Epidermal melanocyte (primary cell): ENCODE measurements around the gene BCO2.
"Not testable (repeated sequence)": the region's sequence is repeated elsewhere in the genome, so short reads cannot be mapped to it uniquely, and the experiment has no call there.

Experiments used
- DNase-seq: peaks from one replicate; pipeline ENCODE4 v3.0.0; 2011; ENCODE audit warnings: low spot score; ENCODE audit not compliant: insufficient read length

Gene BCO2

DNA sequence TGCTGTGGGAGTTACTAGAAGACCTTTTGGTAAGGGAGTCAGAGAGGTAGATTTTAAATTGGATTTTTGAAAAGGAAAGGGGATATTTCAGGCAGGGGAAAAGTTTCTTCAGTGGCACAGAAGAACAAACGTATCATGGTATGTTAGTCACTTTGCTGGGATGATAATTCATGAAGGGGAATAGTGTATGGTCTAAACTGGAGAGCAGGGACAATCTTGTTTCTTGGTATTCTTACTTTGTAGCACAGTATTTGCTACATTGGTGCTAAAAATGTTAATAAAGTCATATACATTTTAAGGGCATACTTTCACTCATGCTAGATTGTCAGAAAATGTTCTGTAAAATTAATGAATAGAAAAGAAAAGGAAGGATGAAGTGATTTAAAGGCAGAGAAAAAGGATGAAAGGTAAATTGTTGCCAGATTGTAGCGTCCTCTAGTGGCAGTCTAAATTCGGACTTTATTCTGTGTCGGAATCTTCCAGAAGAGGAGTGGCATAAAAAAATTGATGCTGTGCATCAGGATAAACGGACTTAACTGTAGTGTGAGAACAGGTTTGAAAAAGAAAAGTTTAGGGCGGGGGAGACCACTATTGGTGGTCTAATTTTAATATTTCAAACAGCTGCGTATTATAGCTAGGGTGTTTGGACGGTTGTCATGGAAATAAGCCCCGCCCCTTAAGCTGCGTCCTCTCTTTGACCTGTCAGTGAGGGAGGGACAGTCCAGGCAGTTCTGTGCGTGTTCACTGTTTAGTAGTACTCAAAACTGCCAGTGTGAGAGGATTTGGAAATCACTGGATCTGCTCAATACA, at the start of gene BCO2:
Gene BCO2, plus strand, starts transcription at position 724 of the 810 bp plus-strand sequence. CDS start 90 bp downstream, outside the sequence.
- peak; percentile 55 for DNase-seq

DNA sequence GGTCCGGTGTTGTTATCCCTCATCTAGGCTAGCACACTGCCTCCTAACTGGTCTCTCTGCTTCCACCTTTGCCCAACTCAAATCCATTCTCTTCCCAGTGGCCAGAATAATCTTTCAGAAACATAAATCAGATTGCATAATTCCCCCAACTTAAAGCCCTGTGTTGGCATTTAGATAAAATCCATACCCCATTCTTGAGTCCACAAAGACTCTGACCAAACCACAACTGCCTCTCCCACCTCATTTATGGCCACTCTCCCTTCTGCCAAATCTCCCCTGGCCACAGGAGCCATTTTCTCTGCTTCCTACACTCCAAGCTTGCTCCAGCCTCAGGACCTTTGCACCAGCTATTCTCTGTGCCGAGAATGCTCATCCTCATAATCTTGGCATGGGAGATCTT, 48.3 kb upstream of the BCO2 start:
- DNase-seq = no peak

DNA sequence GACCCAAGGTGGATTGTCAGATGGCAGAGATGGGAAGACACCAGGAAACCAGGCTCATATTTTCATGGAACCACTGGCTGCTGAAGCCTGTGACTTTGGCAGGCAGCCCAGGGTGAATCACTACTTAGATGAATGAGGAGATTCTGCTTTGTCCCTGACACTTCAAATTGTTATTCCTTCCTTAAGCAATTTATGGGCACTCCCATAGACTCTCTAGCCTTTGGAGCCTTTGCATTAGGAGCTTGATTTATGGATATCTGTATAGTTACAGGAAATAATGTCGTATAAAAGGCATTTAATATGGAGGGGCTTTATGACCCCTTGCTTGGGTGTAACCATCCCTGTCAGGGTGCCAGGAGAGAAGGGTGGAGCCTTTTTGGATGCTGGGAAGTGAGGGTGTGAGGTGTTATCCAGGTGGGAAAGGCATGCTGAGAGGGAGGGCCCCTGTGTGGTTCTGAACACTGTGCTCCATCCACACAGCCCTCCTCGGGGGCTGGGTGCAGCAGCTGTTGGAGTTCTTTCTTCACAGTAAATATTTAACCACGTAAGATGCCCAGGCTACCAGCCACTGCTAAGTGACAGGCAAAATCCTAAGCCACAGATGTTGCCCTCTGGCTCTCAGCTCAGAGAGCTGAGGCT, 46.7 kb upstream of the BCO2 start:
- peak; percentile 52 for DNase-seq

DNA sequence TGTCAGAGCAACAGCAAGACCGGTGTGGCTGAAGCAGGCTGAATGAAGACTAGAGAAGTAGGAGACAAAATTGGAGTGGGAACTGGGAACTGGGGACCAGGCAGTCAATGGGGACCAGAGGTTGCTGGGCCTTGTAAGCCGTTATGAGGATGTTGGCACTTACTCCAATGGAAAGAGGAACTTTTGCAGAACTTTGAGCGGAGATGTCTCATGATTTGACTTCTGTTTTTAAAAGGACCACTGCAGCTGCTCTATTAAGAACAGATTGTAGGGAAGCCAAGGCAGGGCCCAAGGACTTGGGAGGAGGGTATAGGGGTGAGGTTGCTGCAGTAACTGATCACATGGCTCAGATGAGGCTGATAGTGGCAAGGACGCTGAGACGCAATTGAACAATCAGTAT, 45.7 kb upstream of the BCO2 start:
- DNase-seq = no peak

DNA sequence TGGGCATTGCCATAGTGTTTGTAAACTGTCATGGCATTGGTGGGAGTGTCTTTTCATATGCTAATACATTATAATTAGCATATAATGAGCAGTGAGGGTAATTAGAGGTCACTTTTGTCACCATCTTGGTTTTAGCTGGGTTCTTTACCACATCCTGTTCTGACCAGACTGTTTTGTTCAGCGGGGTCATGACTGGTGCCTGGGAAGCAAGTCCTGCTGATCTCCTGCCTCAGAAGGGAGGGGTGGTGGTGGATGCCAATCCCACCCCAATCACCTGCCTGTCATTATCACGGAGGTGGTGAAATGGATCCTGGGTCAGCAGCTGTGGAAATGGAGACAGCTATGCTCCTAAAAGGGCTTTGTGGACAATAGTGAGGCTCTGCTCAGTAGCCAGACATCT, 42.6 kb upstream of the BCO2 start:
- DNase-seq = no peak

GRCh38 chr11:112134473-112134872, 40.8 kb upstream of the BCO2 start:
- no peak for DNase-seq

GRCh38 chr11:112143597-112143996, 31.7 kb upstream of the BCO2 start:
- DNase-seq = no peak

GRCh38 chr11:112150517-112150916, 24.8 kb upstream of the BCO2 start:
- DNase-seq = no peak

GRCh38 chr11:112156153-112156955, 19.0 kb upstream of the BCO2 start:
- DNase-seq = no peak

GRCh38 chr11:112156956-112157766, 18.2 kb upstream of the BCO2 start:
- peak; percentile 73 for DNase-seq

- no peak for DNase-seq
These were observed 15.9 kb upstream of the BCO2 start for GRCh38 chr11:112159098-112160065.

DNA sequence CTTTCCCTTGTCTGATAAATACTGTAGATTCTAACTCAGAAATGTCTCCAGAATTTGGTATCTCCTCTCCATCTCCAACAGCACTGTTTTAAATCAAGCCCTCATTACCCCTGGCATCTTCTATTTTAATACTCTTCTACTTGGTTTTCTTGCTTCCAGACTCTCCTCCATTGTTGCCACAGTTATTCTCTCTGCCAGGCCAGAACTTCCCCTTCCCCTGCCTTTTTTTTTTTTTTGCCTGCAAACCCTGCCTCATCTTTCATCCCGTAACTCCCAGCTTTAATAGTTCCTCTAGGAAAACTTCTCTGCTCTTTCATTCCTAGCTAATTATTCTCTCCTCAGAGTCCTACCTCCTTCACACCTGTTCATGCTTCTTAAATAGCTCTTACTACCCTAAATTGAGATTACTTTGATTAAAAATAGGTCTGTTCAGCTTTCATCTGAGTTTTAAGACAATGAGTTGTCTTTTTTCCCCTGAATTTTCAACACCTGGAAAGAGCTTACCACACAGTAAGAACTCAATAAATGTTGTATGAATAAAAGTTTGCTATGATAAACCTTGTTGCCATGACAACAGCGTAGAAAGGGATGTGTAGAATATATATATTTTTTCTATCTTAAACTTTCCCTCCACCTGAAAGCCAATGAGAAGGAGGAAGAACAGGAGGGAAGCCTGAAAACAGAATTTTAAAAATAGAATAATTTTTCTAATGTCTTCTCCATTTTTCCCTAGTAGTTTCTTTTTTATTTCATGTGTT, 15.0 kb upstream of the BCO2 start:
- DNase-seq = no peak

DNA sequence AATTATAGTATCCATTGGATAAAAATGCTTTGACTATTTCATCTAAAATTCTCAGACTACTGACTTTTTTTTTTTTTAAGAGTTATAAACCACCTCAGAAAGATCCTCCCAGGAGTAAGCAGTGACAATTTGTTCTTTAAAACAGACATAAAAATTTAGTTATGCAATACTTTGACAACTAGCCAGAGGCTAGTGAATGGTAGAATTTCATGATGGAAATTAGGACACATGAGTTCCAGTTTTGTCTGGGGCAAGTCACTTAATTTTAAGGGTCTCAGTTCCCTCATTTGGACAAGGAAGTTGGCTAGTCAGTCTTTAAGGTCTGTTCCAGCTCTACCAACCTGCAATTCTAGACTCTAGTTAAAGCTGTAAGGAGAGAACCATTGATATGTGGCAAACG, 14.3 kb upstream of the BCO2 start:
- DNase-seq = no peak

DNA sequence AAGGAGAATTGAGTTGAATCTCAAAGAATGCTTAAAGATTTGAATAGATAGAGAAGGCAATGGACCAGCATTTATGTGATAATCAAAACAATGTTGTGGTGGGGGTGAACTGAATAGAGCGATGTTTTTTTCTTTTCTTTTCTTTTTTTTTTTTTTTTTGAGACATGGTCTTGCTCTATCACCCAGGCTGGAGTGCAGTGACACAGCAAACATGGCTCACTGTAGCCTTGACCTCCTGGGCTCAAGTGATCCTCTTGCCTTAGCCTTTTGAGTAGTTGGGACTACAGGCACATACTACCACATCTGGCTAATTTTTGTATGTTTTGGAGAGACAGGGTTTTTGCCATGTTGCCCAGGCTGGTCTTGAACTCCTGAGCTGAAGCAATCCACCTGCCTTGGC, 13.1 kb upstream of the BCO2 start:
- not testable (repeated sequence) for DNase-seq

DNA sequence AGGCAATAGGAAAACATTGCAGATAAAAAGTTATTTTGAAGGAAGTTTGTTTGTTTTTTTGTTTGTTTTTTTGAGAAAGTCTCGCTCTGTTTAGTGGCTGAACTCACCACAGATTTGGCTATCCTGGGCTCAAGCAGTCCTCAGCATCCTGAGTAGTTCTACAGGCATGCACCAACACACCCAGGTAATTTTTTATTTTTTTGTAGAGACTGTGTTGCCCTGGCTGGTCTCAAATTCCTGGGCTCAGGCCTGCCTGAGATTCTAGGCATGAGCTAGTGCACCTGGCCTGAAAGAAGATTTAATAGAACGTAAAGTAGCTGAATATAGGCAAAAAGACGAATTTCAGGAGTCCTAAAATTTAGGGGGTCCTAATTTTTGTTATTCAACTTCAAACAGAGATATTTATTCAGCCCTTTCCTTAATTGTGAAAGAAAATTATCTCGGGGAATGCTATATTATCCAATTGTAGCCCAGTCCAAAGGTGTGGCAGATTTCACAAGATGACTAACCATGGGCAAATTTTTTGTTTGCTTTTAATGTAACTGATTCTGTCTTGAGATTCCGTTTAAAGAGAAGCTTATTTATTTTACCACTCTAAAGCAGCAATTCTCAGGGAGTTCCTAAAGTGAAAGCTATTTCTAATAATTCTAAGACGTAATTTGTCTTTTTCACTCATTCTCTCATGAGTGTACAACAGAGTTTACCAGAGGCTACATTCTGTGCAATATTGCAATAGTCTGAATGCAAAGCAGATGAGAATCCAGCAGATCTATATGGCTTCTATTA, 12.4 kb upstream of the BCO2 start:
- DNase-seq = no peak

DNA sequence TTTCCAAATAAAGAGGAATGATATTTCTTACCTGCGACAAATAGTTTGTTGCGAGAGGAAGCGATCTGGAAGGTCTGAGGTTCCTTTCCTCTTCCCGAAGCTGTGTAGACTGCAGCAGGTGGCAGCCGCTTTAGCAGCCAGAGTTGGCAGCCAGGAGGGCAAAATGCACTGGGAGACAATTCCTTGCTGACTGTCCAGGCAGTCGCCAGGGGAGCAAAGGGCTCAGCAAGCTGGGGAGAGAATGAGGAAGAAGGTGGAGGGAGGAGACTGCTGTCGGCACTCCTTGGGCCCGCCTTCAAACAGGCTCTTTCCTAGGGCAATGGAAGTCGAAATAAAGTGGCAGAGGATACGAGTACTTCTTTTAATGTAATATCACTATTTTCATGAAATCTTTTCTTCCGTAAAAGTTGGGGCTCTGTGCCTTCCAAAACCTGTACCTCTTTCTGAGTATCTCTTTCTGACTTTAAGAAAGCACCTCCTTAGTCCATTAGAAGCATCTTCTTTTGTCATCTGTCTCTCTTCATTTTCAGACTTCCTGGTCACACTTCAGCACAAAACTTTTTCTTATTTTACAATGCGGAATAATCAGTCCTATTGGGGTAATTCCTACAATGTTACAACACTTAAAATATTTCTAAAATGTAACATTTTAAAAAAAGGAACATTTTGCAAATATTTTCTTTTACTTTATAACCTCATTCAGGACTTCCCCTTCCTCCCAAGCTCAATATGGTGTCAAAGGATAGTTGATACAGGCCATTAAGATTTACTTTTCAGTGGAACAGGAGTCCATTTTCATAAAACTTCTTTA, 11.2 kb upstream of the BCO2 start, which contains the start of gene IL18:
Gene IL18, minus strand, starts transcription at position 220 of the 811 bp plus-strand sequence. CDS start 9,041 bp downstream, outside the sequence.
- no peak for DNase-seq

DNA sequence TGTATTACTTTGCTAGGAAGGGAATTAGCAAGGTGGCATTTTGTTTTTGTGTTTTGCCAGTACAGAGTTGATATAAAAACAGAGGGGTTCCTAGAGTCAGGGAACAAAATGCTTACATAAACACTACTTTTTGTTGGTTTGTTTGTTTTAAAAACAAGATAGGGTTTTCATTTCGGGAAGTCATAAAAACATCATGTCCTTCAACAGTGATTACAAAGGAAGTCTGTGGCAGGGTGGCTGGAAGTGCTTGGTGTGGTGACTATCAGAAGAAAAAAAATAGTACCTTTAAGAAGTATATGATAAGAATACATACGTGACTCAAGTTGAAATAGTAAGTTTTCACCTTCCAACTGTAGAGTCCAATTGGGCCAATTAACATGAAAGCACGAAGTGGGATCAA, 10.3 kb upstream of the BCO2 start:
- no peak for DNase-seq

- DNase-seq = no peak
These were observed 8.8 kb upstream of the BCO2 start for GRCh38 chr11:112166562-112166961.
